ENCODE data around the gene AGBL1.

DNA sequence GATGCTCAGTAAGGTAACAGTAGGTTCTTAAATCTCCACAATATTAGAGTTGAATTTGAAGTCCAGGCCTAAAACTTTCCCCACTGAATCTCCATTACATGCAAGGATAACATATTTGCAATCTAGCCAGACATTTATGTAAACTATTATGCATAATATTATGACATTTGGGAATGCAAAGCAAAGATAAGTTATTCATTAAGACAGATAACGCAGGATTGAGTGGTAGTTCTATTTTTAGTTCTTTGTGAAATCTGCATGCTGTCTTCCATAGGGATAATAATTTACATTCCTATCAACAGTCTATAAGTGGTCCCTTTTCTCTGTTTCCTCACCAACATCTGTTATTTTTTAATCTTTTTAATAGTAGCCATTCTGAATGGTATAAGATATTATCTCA lies 333.5 kb downstream of the AGBL1 start:
- TF ChIP-seq, protein P1, sequence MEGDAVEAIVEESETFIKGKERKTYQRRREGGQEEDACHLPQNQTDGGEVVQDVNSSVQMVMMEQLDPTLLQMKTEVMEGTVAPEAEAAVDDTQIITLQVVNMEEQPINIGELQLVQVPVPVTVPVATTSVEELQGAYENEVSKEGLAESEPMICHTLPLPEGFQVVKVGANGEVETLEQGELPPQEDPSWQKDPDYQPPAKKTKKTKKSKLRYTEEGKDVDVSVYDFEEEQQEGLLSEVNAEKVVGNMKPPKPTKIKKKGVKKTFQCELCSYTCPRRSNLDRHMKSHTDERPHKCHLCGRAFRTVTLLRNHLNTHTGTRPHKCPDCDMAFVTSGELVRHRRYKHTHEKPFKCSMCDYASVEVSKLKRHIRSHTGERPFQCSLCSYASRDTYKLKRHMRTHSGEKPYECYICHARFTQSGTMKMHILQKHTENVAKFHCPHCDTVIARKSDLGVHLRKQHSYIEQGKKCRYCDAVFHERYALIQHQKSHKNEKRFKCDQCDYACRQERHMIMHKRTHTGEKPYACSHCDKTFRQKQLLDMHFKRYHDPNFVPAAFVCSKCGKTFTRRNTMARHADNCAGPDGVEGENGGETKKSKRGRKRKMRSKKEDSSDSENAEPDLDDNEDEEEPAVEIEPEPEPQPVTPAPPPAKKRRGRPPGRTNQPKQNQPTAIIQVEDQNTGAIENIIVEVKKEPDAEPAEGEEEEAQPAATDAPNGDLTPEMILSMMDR (conservative IDR thresholded peaks at IDR 0.05): no peak
- no peak for TF ChIP-seq EZH2 (IDR thresholded peaks at IDR 0.05; ENCODE audit: low read depth)

Measured in PC-9 (cell line).